H1 (cell line): ENCODE measurements around the gene LPP. TPM values are rescaled to one million over a fixed set of nuclear protein-coding genes. Genes with fewer than 3 reads are reported as not detected.

ENCODE experiments used
- BRCA1 ChIP-seq: IDR thresholded peaks from 2 replicates; pipeline ENCODE4 v1.6.1; 2012; ENCODE audit warnings: low read depth, low read length, improper control_type of control experiment
- POLR2A ChIP-seq, 2 experiments: IDR thresholded peaks; 1 replicate in 1 of 2; 2 replicates in 1 of 2; pipeline ENCODE4 v1.6.1; 2011; ENCODE audit warnings: low read depth in 2 of 2, low read length in 2 of 2, mild to moderate bottlenecking in 2 of 2; ENCODE audit errors: control extremely low read depth in 1 of 2
- polyA plus RNA-seq, 7 experiments: library from polyadenylated mRNA; depleted of rRNA in 3 of 7; stranded (reverse) in 5 of 7; unstranded in 2 of 7; fragments of >200 nt in 5 of 7; fragments of 200-250 nt in 2 of 7; gene quantifications; 1 replicate in 5 of 7; 2 replicates in 1 of 7; 4 replicates in 1 of 7; pipeline versions ENCODE4 v1.2.1 to v1.2.3, GENCODE V29; 2011 to 2013; ENCODE audit warnings: missing spikeins in 2 of 7, mixed read lengths in 2 of 7
- total RNA-seq: library from RNA; stranded (reverse); fragmentation: NEBNext Ultra II Directional; extraction: Animal tissue kit (Norgen Biotek cat#: 25700); gene quantifications from 2 replicates; pipeline ENCODE4 v1.2.1, GENCODE V29; 2021

LPP gene
- total and polyA plus RNA-seq, 2 of the 8 experiments (the other 6 are each of a cell fraction or from before 2014, with no cell fraction given), result 10.0 to 53.3 TPM

DNA sequence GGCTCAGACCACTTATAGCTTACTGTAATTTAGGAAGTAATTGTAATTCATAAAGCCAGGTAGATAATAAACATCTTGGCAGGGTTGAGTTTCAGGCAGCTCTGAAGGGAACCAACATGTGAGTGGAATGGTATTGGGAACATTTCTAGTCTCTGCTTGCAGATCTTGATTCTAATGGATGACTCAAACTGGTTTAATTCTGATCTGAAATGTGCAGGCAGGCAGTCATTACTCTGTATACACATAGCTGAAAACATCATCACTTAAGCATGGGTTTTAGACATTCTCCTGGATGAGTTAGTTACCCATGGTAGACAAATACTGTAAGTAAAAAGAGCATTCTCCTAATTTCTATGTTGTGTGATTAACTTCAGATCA lies 700.8 kb downstream of the LPP start (continued):
- no peak for TF ChIP-seq BRCA1
- no peak for TF ChIP-seq POLR2A (IDR thresholded peaks at IDR 0.05; ENCODE audit: control extremely low read depth in 1 of 2, low read depth in 2 of 2, low read length in 2 of 2)
